Vagina (tissue), 2 donors: ENCODE measurements around the gene ZBTB7C.

Source experiments
- POLR2AphosphoS5 ChIP-seq, 2 donors: sonication (generic); formaldehyde crosslinking; IDR thresholded peaks; one replicate each; pipeline ENCODE4 v1.9.0; 2017; ENCODE audit warnings: antibody characterized with exemption in 2 of 2, mild to moderate bottlenecking in 2 of 2, low read depth in 1 of 2; ENCODE audit not compliant: insufficient read depth in 1 of 2
- TF ChIP-seq, protein P1 (sequence below), 3 experiments: fragments of 450-650 bp in 2 of 3; fragments of 200-600 bp in 1 of 3; sonication (generic) in 1 of 3; IDR thresholded peaks; one replicate each; pipeline ENCODE4 v1.5.1; 2017 to 2019; ENCODE audit warnings: antibody characterized with exemption in 3 of 3, mild to moderate bottlenecking in 2 of 3, moderate library complexity in 2 of 3

DNA sequence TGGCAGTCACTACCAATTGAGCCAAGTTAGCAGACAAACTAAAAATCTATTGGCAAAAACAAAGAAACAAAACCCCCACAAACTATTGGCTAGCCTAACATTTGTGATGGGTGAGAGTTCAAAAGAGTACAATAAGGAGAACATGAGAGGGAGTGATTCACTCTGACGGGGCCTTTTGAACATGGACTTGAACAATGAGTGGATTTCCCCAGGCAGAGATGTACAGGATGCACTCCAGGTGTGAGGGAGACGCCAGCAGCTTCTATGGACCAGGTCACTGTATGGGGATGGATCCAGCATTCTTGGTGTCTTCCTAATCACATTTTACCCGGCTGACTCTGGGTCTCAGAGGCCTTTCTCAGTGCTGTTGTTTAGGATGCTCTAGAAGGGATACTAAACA, 311.2 kb downstream of the ZBTB7C start:
- TF ChIP-seq, protein P1, sequence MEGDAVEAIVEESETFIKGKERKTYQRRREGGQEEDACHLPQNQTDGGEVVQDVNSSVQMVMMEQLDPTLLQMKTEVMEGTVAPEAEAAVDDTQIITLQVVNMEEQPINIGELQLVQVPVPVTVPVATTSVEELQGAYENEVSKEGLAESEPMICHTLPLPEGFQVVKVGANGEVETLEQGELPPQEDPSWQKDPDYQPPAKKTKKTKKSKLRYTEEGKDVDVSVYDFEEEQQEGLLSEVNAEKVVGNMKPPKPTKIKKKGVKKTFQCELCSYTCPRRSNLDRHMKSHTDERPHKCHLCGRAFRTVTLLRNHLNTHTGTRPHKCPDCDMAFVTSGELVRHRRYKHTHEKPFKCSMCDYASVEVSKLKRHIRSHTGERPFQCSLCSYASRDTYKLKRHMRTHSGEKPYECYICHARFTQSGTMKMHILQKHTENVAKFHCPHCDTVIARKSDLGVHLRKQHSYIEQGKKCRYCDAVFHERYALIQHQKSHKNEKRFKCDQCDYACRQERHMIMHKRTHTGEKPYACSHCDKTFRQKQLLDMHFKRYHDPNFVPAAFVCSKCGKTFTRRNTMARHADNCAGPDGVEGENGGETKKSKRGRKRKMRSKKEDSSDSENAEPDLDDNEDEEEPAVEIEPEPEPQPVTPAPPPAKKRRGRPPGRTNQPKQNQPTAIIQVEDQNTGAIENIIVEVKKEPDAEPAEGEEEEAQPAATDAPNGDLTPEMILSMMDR (IDR thresholded peaks at IDR 0.05): no peak
- TF ChIP-seq POLR2AphosphoS5 (IDR thresholded peaks at IDR 0.05; ENCODE audit: insufficient read depth in 1 of 2, low read depth in 1 of 2): no peak
